GM19238 (cell line): Measurements from ENCODE around the gene ABCA8.
"Not testable (repeated sequence)": the region's sequence is repeated elsewhere in the genome, so short reads cannot be mapped to it uniquely, and the experiment has no call there.

Experiments
- DNase-seq: peaks from one replicate; pipeline ENCODE4 v3.0.0; 2011; ENCODE audit warnings: low spot score; ENCODE audit not compliant: insufficient read length

Gene ABCA8

GRCh38 chr17:68955181-68955841 lies at the start of gene ABCA8:
TSS of gene ABCA8 (minus strand) at chr17:68955392. CDS start at chr17:68942034, 13,358 bp downstream.
- DNase-seq: no peak

GRCh38 chr17:69004759-69005158 lies 49.6 kb upstream of the ABCA8 start:
- DNase-seq: not testable (repeated sequence)

GRCh38 chr17:68999743-69000142 lies 44.6 kb upstream of the ABCA8 start:
- DNase-seq: not testable (repeated sequence)

- no peak for DNase-seq
Measured at GRCh38 chr17:68993112-68993511, 37.9 kb upstream of the ABCA8 start.

- DNase-seq: no peak
Measured at GRCh38 chr17:68987966-68988365, 32.8 kb upstream of the ABCA8 start.

GRCh38 chr17:68981288-68981687 lies 26.1 kb upstream of the ABCA8 start:
- no peak for DNase-seq

- no peak for DNase-seq
Measured at GRCh38 chr17:68973098-68973846, 18.1 kb upstream of the ABCA8 start.

GRCh38 chr17:68972119-68972704 lies 17.0 kb upstream of the ABCA8 start:
- DNase-seq: no peak

- no peak for DNase-seq
Measured at GRCh38 chr17:68969101-68969500, 13.9 kb upstream of the ABCA8 start.

- DNase-seq: no peak
Measured at GRCh38 chr17:68963958-68964357, 8.8 kb upstream of the ABCA8 start.

- no peak for DNase-seq
Measured at GRCh38 chr17:68961214-68961882, 6.2 kb upstream of the ABCA8 start.

GRCh38 chr17:68959117-68959516 lies 3.9 kb upstream of the ABCA8 start:
- DNase-seq: not testable (repeated sequence)

GRCh38 chr17:68957944-68958343 lies 2.8 kb upstream of the ABCA8 start:
- DNase-seq: no peak

- no peak for DNase-seq
Measured at GRCh38 chr17:68954146-68954896, 871 bp downstream of the ABCA8 start.

- DNase-seq: no peak
Measured at GRCh38 chr17:68953340-68953997, 1.7 kb downstream of the ABCA8 start.

- DNase-seq: no peak
Measured at GRCh38 chr17:68950725-68951124, 4.5 kb downstream of the ABCA8 start.

GRCh38 chr17:68947868-68948267 lies 7.3 kb downstream of the ABCA8 start:
- DNase-seq: not testable (repeated sequence)

GRCh38 chr17:68944435-68945035 lies 10.7 kb downstream of the ABCA8 start:
- no peak for DNase-seq

GRCh38 chr17:68943812-68944182 lies 11.4 kb downstream of the ABCA8 start:
- DNase-seq: not testable (repeated sequence)

- DNase-seq: no peak
Measured at GRCh38 chr17:68943123-68943811, 11.9 kb downstream of the ABCA8 start.
